ENCODE measurements around the gene LSS. TPM values are rescaled to one million over a fixed set of nuclear protein-coding genes. Genes with fewer than 3 reads are reported as not detected.
A peak's percentile ranks its signal among the peaks of the same experiment; 100 is the strongest.
"Not testable (repeated sequence)": the region's sequence is repeated elsewhere in the genome, so short reads cannot be mapped to it uniquely, and the experiment has no call there.

LSS gene
- total and polyA plus RNA-seq, 2 donors from 2014 or later: 15.8 to 24.6 TPM

- no peaks in the 10 kb centered on the region for H3K27me3 ChIP-seq (ENCODE audit: control insufficient read depth, insufficient read depth, low read length)
- no peak for FAIRE-seq
- H3K9ac ChIP-seq (ENCODE audit: low read length in 3 of 3): no peak overlapping the region
- no peak for TF ChIP-seq CTCF (IDR thresholded peaks at IDR 0.05; ENCODE audit: borderline replicate concordance, extremely low read depth, insufficient read depth)
- intact Hi-C loops (cut with DNase I): no loop called here
- no peaks in the 10 kb centered on the region for H3K4me1 ChIP-seq (ENCODE audit: control insufficient read depth in 2 of 3, insufficient read depth in 2 of 3, low read depth in 1 of 3, low read length in 3 of 3)
- DNase-seq: peak in 2 of 5 donors; percentile 39 to 45
- no peaks in the 10 kb centered on the region for H3K36me3 ChIP-seq (ENCODE audit: control insufficient read depth in 2 of 3, insufficient read depth in 3 of 3, low read length in 3 of 3)
- no peaks in the 10 kb centered on the region for H3K9me3 ChIP-seq (ENCODE audit: control insufficient read depth in 2 of 3, insufficient read depth in 1 of 3, low read length in 3 of 3)
- H3K27ac ChIP-seq (ENCODE audit: low read depth in 2 of 2, low read length in 2 of 2): no peak overlapping the region
- H3K4me3 ChIP-seq (ENCODE audit: low read length in 3 of 3): no peak overlapping the region
Measured at GRCh38 chr21:46171996-46172862, 56.3 kb downstream of the LSS start.

DNA sequence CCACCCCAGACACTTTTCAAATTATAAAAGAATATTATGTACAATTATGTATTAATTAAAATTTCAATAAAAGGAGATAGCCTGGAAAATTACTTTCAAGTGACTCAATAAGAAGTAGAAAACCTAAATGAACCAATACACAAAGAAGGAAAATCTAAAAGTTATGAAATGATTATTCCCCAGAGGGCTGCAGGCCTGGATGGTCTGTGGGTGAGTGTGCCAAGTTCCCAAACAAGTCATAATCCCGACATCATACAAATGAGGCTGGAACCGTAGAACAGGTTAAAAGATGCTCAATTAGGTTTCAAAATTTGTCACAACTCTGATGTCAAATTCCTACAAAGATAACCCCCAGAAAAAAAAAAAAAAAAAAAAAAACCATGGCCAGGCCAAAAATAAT, 57.0 kb downstream of the LSS start:
- H3K9ac ChIP-seq (ENCODE audit: low read length in 3 of 3): no peak overlapping the region

GRCh38 chr21:46170436-46171193, 58.0 kb downstream of the LSS start:
- H3K27ac ChIP-seq (ENCODE audit: low read depth in 2 of 2, low read length in 2 of 2); DNase-seq; H3K36me3 ChIP-seq (ENCODE audit: control insufficient read depth in 2 of 3, insufficient read depth in 3 of 3, low read length in 3 of 3); H3K9ac ChIP-seq (ENCODE audit: low read length in 3 of 3); FAIRE-seq; H3K4me3 ChIP-seq (ENCODE audit: low read length in 3 of 3); intact Hi-C loops (cut with DNase I); H3K27me3 ChIP-seq (ENCODE audit: control insufficient read depth, insufficient read depth, low read length); H3K9me3 ChIP-seq (ENCODE audit: control insufficient read depth in 2 of 3, insufficient read depth in 1 of 3, low read length in 3 of 3); H3K4me1 ChIP-seq (ENCODE audit: control insufficient read depth in 2 of 3, insufficient read depth in 2 of 3, low read depth in 1 of 3, low read length in 3 of 3): not testable (repeated sequence)

More for the DNA sequence above, 57.0 kb downstream of the LSS start:
- Histone ChIP-seq H3K9me3 (ENCODE audit: control insufficient read depth in 2 of 3, insufficient read depth in 1 of 3, low read length in 3 of 3) (no peaks in the 10 kb centered on the region), H3K4me1 (ENCODE audit: control insufficient read depth in 2 of 3, insufficient read depth in 2 of 3, low read depth in 1 of 3, low read length in 3 of 3) (no peaks in the 10 kb centered on the region), H3K36me3 (ENCODE audit: control insufficient read depth in 2 of 3, insufficient read depth in 3 of 3, low read length in 3 of 3) (no peaks in the 10 kb centered on the region), H3K27me3 (ENCODE audit: control insufficient read depth, insufficient read depth, low read length) (no peaks in the 10 kb centered on the region), H3K4me3 (ENCODE audit: low read length in 3 of 3) (no peak overlapping the region), H3K27ac (ENCODE audit: low read depth in 2 of 2, low read length in 2 of 2) (no peak overlapping the region)
- FAIRE-seq (no peak), DNase-seq (no peak)
- no peak for TF ChIP-seq CTCF (IDR thresholded peaks at IDR 0.05; ENCODE audit: borderline replicate concordance, extremely low read depth, insufficient read depth)
- intact Hi-C loops (cut with DNase I): no loop called here

Data from kidney (tissue), 14 donors.